GM12878 (cell line): ENCODE measurements around the gene ZNF267. TPM values are rescaled to one million over a fixed set of nuclear protein-coding genes. Genes with fewer than 3 reads are reported as not detected.
"Not testable (repeated sequence)": the region's sequence is repeated elsewhere in the genome, so short reads cannot be mapped to it uniquely, and the experiment has no call there.

ENCODE experiments used
- ATAC-seq: fragments of 200-7000 bp; cut with Tn5 transposase; 3 replicates; pipeline ENCODE4 v1.9.1; 2020; ENCODE audit warnings: mild to moderate bottlenecking, moderate library complexity
- BruUV-seq: library from RNA; stranded (reverse); fragments of 400-500 nt; replicated peaks from 2 replicates; lab custom pipeline; 2021; lab: Mats Ljungman, UMichigan
- CTCF ChIA-PET: fragments of 300-600 bp; sonication (Branson Sonifier 250); formaldehyde crosslinking; extraction: SDS; loops from one replicate; lab custom pipeline; 2021; ENCODE audit warnings: inconsistent platforms; lab: Yijun Ruan, JAX
- POLR2A ChIA-PET: fragments of 350-600 bp; formaldehyde crosslinking; extraction: SDS; loops from one replicate; lab custom pipeline; 2021; ENCODE audit warnings: inconsistent platforms; lab: Charles Lee
- RAD21 ChIA-PET: fragments of 300-600 bp; sonication (Branson Sonifier 250); formaldehyde crosslinking; loops from one replicate; lab custom pipeline; 2023; ENCODE audit warnings: antibody characterized with exemption; ENCODE audit not compliant: unreplicated experiment; lab: Charles Lee
- SMC1A ChIA-PET: fragments of 300-600 bp; sonication (Branson Sonifier 250); formaldehyde crosslinking; loops from one replicate; lab custom pipeline; 2023; ENCODE audit not compliant: unreplicated experiment, uncharacterized antibody; lab: Charles Lee
- DNase-seq: peaks from one replicate; pipeline ENCODE4 v3.0.0-alpha.2; 2011; ENCODE audit warnings: low read depth, low spot score
- FAIRE-seq: peaks from 3 replicates; lab custom pipeline; 2011; peaks lifted over from hg19 to GRCh38; lab: Jason Lieb, UNC
- H2AFZ ChIP-seq: 2 replicates; pipeline ENCODE4 v1.6.0; 2011; ENCODE audit warnings: low read depth, low read length, control low read depth; ENCODE audit not compliant: control insufficient read depth
- H3K27ac ChIP-seq: 2 replicates; pipeline ENCODE4 v1.5.1; 2011; ENCODE audit warnings: control low read depth; ENCODE audit not compliant: control insufficient read depth, insufficient read depth
- H3K27me3 ChIP-seq, 2 experiments: replicated peaks in 1 of 2; 2 replicates each; pipeline versions ENCODE4 v1.6.0 to v1.6.1; 2011; ENCODE audit warnings: low read length in 1 of 2; ENCODE audit not compliant: control insufficient read depth in 2 of 2, insufficient read depth in 2 of 2
- H3K36me3 ChIP-seq, 2 experiments: 2 replicates each; pipeline ENCODE4 v1.5.1; 2011; ENCODE audit warnings: low read length in 1 of 2; ENCODE audit not compliant: control insufficient read depth in 2 of 2, insufficient read depth in 2 of 2
- H3K4me1 ChIP-seq: 2 replicates; pipeline ENCODE4 v1.6.1; 2011; ENCODE audit warnings: mild to moderate bottlenecking, low read length, moderate library complexity, mixed read lengths; ENCODE audit not compliant: control insufficient read depth, insufficient read depth
- H3K4me2 ChIP-seq: 2 replicates; pipeline ENCODE4 v1.6.0; 2011; ENCODE audit warnings: control low read depth; ENCODE audit not compliant: control insufficient read depth, insufficient read depth
- H3K4me3 ChIP-seq: fragments of 200-600 bp; sonication (generic); 2 replicates; pipeline ENCODE4 v1.5.1; 2016
- H3K79me2 ChIP-seq: 2 replicates; pipeline ENCODE4 v1.6.0; 2011; ENCODE audit warnings: low read length; ENCODE audit not compliant: control insufficient read depth, insufficient read depth
- H3K9ac ChIP-seq: 2 replicates; pipeline ENCODE4 v1.8.0; 2011; ENCODE audit warnings: low read length, control low read depth, mixed read lengths; ENCODE audit not compliant: control insufficient read depth, insufficient read depth
- H3K9me3 ChIP-seq: replicated peaks from 3 replicates; pipeline ENCODE4 v1.5.1; 2011; ENCODE audit warnings: mild to moderate bottlenecking, low read length; ENCODE audit not compliant: control insufficient read depth, insufficient read depth
- H4K20me1 ChIP-seq: 2 replicates; pipeline ENCODE4 v1.6.0; 2011; ENCODE audit not compliant: control insufficient read depth, insufficient read depth
- CREM ChIP-seq: IDR thresholded peaks from 2 replicates; pipeline ENCODE4 v1.6.1; 2014; ENCODE audit warnings: antibody characterized with exemption, low read depth
- DPF2 ChIP-seq: fragments of 450-650 bp; IDR thresholded peaks from 2 replicates; pipeline ENCODE4 v1.6.1; 2017; ENCODE audit warnings: mild to moderate bottlenecking
- ESRRA ChIP-seq: IDR thresholded peaks from 2 replicates; pipeline ENCODE4 v1.6.1; 2012; ENCODE audit warnings: mild to moderate bottlenecking, low read length, improper control_type of control experiment
- FOS ChIP-seq: IDR thresholded peaks from 3 replicates; pipeline ENCODE4 v1.6.1; 2011; ENCODE audit warnings: borderline replicate concordance; ENCODE audit not compliant: insufficient read length; ENCODE audit errors: extremely low read depth
- HDAC2 ChIP-seq: fragments of 200-600 bp; sonication (generic); IDR thresholded peaks from 2 replicates; pipeline ENCODE4 v1.6.1; 2017
- KLF5 ChIP-seq: fragments of 450-650 bp; IDR thresholded peaks from 2 replicates; pipeline ENCODE4 v1.6.1; 2014; ENCODE audit warnings: mild to moderate bottlenecking; ENCODE audit not compliant: partially characterized antibody
- PML ChIP-seq: IDR thresholded peaks from 2 replicates; pipeline ENCODE4 v1.6.1; 2012; ENCODE audit warnings: low read length, inconsistent platforms
- RFX5 ChIP-seq: IDR thresholded peaks from 2 replicates; pipeline ENCODE4 v1.6.1; 2011; ENCODE audit warnings: low read depth, low read length, improper control_type of control experiment
- SP1 ChIP-seq: IDR thresholded peaks from one replicate; pipeline ENCODE4 v1.6.1; 2011; ENCODE audit warnings: low read depth, low read length
- ZSCAN29 ChIP-seq: fragments of 450-650 bp; IDR thresholded peaks from 2 replicates; pipeline ENCODE4 v1.6.1; 2017; ENCODE audit warnings: mild to moderate bottlenecking, moderate library complexity
- ZZZ3 ChIP-seq: IDR thresholded peaks from 2 replicates; pipeline ENCODE4 v1.6.1; 2011; ENCODE audit warnings: low read depth; ENCODE audit not compliant: control insufficient read depth, insufficient read length
- WGBS: methylation state at CpG from one replicate; pipeline ENCODE4 v1.1.6; 2016; ENCODE audit warnings: low lambda C conversion rate; ENCODE audit not compliant: insufficient replicate concordance, insufficient coverage; ENCODE audit errors: missing lambda C conversion rate; 5-methylcytosine and 5-hydroxymethylcytosine counted together
- in situ Hi-C: fragments of 300-500 bp; cut with MboI; formaldehyde crosslinking; loops from 9 replicates; pipeline ENCODE4 v1.14.3; 2018; ENCODE audit warnings: mixed read lengths
- intact Hi-C: fragments of 100-400 bp; cut with micrococcal nuclease; formaldehyde crosslinking; loops from one replicate; pipeline ENCODE4 v1.14.2; 2022; ENCODE audit not compliant: unreplicated experiment
- polyA plus RNA-seq, 11 experiments: library from polyadenylated mRNA; depleted of rRNA in 4 of 11; unstranded in 6 of 11; stranded (reverse) in 5 of 11; fragments of >200 nt; fragmentation: Nextera tagmentation in 4 of 11; fragmentation: Illumina TruSeq in 1 of 11; extraction: Ambion mirVana in 4 of 11; extraction: Trizol in 1 of 11; gene quantifications; 1 replicate in 1 of 11; 2 replicates in 10 of 11; pipeline versions ENCODE4 v1.2.1 to v1.2.3, GENCODE V29; 2011 to 2016; ENCODE audit warnings: inconsistent platforms in 2 of 11, missing spikeins in 2 of 11, low read depth in 1 of 11
- total RNA-seq, 4 experiments: library from RNA; depleted of rRNA in 3 of 4; stranded (reverse); fragments of >200 nt in 3 of 4; fragmentation: Illumina TruSeq in 1 of 4; extraction: Trizol in 1 of 4; gene quantifications; 2 replicates each; pipeline versions ENCODE4 v1.2.1 to v1.2.3, GENCODE V29; 2013 to 2021

Gene ZNF267
- total and polyA plus RNA-seq, 10 of the 15 experiments (the other 5 are each of a cell fraction or from before 2014, with no cell fraction given): 16.3 to 54.6 (median 29.6) TPM

DNA sequence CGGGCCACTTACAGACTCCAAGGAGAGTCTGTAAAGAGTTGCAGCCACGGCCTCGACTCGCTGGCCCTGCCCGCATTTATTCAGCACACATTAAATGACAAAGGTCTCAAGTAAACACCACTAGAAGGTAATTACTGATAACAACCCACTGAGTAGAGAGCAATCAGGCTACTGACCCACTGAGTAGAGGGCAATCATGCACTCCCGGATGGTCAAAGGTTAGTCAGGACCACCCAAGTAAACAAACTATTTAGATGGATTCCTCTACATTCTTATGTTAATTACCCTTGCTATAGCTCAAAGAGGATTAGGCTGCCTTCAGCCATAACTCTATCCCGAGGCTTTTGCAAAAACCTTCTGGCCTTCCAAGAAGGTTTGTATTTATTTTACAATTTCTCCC lies 30.7 kb upstream of the ZNF267 start:
- no peak for FAIRE-seq
- Histone ChIP-seq H3K79me2 (no peaks in the 10 kb centered on the region), H3K27me3 (no peaks in the 10 kb centered on the region), H2AFZ (no peak overlapping the region), H3K4me1 (no peaks in the 10 kb centered on the region), H3K36me3 (no peaks in the 10 kb centered on the region), H3K4me3 (no peak overlapping the region), H3K4me2 (no peak overlapping the region), H4K20me1 (no peaks in the 10 kb centered on the region), H3K9me3 (no peaks in the 10 kb centered on the region; the same call in 2 of the 3 replicates), H3K9ac (no peak overlapping the region), H3K27ac (no peak overlapping the region)
- ChIA-PET POLR2A (no interaction called here), RAD21 (no interaction called here), SMC1A (no interaction called here), CTCF (no interaction called here)
- intact Hi-C loops: no loop called here
- no peak for TF ChIP-seq FOS
- TF ChIP-seq DPF2: no peak
- no peak for TF ChIP-seq CREM
- TF ChIP-seq RFX5: no peak
- no peak for TF ChIP-seq PML
- no peak for TF ChIP-seq KLF5
- TF ChIP-seq ZZZ3: no peak
- TF ChIP-seq ZSCAN29: no peak
- no peak for TF ChIP-seq ESRRA
- no peak for TF ChIP-seq HDAC2
- TF ChIP-seq SP1: no peak
- DNase-seq: no peak
- ATAC-seq: no peak
- 55% methylated on average over 7 of the region's 7 CpGs for WGBS
- no TSS peak for BruUV-seq
- in situ Hi-C loops: no loop called here

DNA sequence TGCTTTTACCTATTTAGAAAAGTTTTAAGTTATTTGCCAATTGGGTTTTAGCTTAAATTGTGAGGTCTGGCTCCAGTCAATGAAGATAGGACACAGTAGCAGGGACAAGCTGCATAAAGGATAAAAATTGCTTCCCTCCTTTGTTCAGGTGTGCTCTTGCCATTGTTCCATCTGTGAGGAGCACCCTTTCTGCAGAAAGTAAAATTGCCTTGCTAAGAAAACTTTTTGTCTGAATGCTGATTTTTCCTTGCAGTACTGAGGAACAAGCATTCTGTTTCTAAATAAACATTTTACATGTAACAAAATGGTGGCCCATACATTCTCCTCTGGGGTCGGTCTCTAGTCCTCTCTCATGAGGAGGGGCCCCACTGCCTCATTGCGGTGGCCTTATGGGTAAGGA lies 25.0 kb upstream of the ZNF267 start:
- FAIRE-seq, RAD21 ChIA-PET, H3K27ac ChIP-seq, H2AFZ ChIP-seq, SMC1A ChIA-PET, H3K4me3 ChIP-seq, DNase-seq, H3K36me3 ChIP-seq, CTCF ChIA-PET, H3K9me3 ChIP-seq, BruUV-seq, H3K9ac ChIP-seq, intact Hi-C loops, H3K27me3 ChIP-seq, H3K4me2 ChIP-seq, ATAC-seq, H4K20me1 ChIP-seq, H3K79me2 ChIP-seq, H3K4me1 ChIP-seq, POLR2A ChIA-PET: not testable (repeated sequence)
- in situ Hi-C loops: loop anchor here (5.0 kb wide), 1 partner anchor 66 kb away; no protein-coding TSS in a partner anchor
- WGBS: 27% methylated on average over 2 of the region's 2 CpGs
